NCI-H146 (cell line): ENCODE results near the gene PZP.
A peak's percentile ranks its signal among the peaks of the same experiment; 100 is the strongest.
"Not testable (repeated sequence)": the region's sequence is repeated elsewhere in the genome, so short reads cannot be mapped to it uniquely, and the experiment has no call there.

Source experiments
- DNase-seq: peaks from one replicate; lab custom pipeline; 2025; lab: John Stamatoyannopoulos, UW

PZP gene

GRCh38 chr12:9184276-9184675 lies 23.9 kb downstream of the PZP start:
- no peak for DNase-seq

DNA sequence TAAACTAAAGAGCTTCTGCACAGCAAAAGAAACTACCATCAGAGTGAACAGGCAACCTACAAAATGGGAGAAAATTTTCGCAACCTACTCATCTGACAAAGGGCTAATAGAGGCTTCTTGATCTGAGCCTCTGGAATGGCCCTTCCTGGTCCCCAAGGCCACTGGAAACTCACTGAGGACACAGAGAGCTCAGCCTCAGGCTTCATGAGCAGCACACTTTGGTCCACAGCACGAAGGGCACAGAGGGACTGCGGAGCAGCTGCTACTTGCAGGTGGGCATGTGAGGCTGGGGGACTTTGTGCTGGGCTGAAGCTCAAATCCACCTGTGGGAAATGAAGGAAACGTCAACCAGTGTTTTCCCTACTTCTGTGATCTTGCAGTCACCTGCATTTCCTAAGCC lies 27.4 kb downstream of the PZP start:
- DNase-seq: no peak

- DNase-seq: no peak
Measured at GRCh38 chr12:9179781-9180180, 28.4 kb downstream of the PZP start.

GRCh38 chr12:9169979-9170634 lies 38.1 kb downstream of the PZP start:
- DNase-seq: no peak

- DNase-seq: not testable (repeated sequence)
Measured at GRCh38 chr12:9167345-9167744, 40.9 kb downstream of the PZP start.

- DNase-seq: no peak
Measured at GRCh38 chr12:9163392-9163791, 44.8 kb downstream of the PZP start.

DNA sequence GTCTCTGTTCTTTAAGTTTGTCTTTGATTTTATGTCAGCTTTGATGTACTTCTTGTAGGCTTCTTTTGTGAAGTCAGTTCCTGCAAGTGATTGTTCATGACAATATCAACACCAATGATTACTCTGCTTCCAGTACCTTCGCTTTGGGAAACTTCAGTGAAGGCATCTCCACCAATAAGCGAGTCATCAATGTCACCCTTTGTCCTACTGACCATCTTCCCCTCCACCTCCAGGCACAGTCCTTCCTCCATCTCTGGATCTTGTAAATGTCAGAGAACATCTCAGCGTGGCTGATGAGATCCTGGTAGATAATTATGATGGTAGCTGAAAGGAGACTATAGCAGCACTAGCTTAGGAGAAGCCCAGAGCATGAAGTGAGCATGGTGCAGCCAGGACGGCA lies 52.1 kb downstream of the PZP start:
- no peak for DNase-seq

GRCh38 chr12:9149372-9149771 lies 58.8 kb downstream of the PZP start:
- no peak for DNase-seq

GRCh38 chr12:9148926-9149325 lies 59.3 kb downstream of the PZP start:
- DNase-seq: no peak

DNA sequence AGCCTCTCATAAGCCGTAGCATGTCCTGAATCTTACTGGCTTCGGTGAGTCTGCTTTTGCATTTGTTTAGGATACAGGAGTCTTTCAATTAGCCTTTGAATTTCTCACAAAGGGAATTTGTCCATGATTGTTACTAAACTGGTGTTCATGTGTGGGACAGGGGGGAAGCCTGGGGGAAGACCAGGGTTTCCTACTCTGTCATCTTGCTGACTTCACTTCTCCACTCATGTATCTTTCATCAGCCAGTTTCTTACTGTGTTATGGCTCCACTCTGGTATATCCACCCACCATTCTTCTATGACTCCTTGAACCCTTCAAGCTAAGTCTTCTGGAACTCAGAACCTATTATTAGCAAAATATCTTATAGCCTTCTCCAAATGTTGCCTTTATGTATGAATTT lies 60.7 kb downstream of the PZP start:
- no peak for DNase-seq

- DNase-seq: no peak
Measured at GRCh38 chr12:9144730-9145106, 63.5 kb downstream of the PZP start.

- no peak for DNase-seq
Measured at GRCh38 chr12:9143929-9144729, 64.1 kb downstream of the PZP start.

DNA sequence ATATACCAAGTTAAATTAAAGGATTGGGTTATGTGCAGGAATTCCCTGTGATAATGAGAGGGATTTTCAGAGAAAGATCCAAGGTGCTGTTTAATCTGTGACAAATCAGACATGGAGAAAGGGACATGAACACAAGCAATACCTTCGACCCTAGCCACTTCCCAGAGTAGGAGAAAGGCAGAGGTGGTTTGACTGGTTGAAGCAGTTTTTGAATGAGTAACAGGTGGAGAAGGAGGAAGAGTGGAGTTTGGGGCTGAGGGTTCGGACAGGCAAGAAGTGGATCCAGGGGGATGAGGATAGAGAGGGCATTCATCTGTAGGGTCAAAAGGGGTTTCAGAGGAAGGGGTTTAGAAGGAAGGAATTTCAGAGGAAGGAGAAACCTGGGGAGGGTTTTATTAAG lies 65.1 kb downstream of the PZP start:
- DNase-seq: no peak

- DNase-seq: not testable (repeated sequence)
Measured at GRCh38 chr12:9139588-9140290, 68.5 kb downstream of the PZP start.

GRCh38 chr12:9135903-9136310 lies 72.3 kb downstream of the PZP start:
- DNase-seq: no peak

GRCh38 chr12:9134981-9135628 lies 73.1 kb downstream of the PZP start:
- DNase-seq: peak; percentile 28

DNA sequence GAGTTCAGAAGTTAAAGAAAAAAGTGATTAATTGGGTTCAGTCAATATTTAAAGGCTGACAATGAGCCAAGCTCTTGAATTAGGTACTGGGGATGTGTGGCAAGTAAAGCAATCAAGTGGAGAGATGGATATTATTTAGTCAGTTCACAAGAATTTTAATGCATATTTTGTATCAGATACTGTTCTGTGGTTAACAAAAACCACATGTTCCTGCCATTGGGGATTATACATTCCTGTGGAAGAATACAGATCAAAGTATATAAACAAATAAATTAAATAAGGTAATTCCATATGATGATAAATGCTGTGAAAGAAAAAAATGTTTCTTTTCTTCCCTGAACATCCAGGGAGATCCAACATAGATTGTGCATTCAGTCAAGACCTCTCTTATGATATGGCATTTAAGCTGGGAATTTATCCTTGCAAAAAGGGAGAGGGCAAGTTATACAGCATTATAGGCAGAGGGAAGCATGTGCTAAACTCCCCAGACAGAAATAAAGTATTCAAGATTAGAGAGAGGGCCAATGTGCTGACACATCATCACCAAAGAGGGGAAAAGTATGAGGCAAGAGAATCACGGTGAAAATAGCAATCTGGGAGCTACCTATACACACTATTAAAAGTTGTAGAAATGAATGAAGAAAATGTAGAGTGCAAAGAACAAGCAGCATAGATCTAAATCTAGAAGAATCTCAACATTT lies 74.8 kb downstream of the PZP start:
- DNase-seq: no peak

DNA sequence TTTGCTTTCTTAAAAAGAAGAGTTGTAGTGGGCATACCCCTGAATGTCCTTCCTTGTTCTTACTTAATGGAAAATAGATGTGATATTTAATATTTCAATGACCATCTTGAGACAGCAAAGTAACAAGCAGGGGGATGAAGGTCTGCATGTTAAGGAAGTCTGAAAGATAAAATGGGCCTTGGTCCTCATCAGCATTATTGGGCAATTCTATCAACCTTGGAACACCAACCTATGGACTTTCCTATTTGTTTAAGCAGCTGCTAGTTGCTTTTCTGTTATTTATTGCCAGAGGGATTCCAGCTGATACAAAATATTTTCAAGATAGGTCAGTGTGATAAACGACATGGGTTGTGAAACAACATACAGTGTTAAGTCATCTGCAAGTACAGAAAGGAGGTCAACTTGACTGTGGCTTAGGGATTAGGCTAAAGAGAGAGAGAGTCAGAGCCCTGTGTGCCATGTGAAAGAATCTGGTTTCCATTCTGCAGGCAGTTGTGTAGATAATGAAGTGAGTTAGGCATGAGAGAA lies 76.1 kb downstream of the PZP start:
- DNase-seq: no peak

GRCh38 chr12:9130244-9130643 lies 78.0 kb downstream of the PZP start:
- no peak for DNase-seq

DNA sequence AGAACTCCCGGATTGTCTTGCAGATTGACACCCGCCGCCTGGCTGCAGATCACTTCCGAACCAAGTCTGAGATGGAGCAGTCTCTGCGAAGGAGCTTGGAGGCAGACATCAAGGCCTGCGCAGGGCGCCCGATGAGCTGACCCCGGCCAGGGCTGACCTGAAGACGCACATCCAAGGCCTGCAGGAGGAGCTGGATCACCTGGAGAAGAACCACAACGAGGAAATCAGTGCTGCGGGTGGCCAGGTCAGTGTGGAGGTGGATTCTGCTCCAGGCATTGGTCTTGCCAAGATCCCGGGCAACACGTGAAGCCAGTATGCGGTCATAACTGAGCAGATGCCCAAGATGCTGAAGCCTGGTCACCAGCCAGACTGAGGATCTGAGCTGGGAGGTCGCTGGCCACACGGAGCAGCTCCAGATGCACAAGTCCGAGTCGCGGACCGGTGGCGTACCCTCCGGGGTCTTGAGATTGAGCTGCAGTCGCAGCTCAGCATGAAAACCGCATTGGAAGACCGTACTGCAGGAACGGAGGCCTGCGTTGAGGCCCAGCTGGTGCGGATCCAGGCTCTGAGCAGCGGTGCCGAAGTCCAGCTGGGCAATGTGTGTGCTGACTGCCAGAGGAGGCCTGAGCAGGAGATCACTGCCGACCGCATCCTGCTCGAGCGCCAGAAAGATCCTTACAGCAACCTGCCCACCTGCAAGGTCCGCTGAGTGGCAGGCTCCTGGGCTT lies 80.1 kb downstream of the PZP start:
- DNase-seq: no peak

- DNase-seq: no peak
Measured at GRCh38 chr12:9127484-9127883, 80.7 kb downstream of the PZP start.
